Measurements from ENCODE around the gene NGB.

Gene NGB

DNA sequence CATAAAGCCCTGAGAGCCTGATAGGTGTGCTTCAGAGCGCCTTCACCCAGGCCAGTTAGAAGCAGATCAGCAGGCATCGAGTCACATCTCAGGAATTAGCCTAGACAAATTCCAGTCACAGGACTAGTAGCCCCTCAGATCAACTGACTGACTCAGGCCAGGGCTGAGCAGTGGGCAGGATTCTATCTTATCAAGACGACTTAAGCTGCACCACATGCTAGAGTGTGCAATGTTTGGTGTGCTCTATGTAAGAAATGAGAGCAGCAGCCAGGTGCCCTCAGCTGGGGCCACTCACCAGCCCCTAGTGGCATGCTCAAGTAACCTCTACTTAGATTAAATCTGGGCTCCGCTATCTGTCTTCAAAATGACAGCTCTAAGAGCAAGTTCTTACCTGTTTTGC lies 19.7 kb upstream of the NGB start:
- Histone ChIP-seq H3K9me3 (ENCODE audit: control insufficient read depth, insufficient read depth, low read length) (no peaks in the 10 kb centered on the region), H3K4me3 (ENCODE audit: low read length) (no peak overlapping the region), H3K9me2 (replicated peaks; ENCODE audit: control insufficient read depth, low read length) (no peaks in the 10 kb centered on the region), H3K79me2 (ENCODE audit: control insufficient read depth, low read length) (no peaks in the 10 kb centered on the region), H3K27ac (ENCODE audit: low read depth, low read length) (no peak overlapping the region), H4K20me1 (ENCODE audit: control insufficient read depth, insufficient read depth, low read depth, low read length) (no peaks in the 10 kb centered on the region), H3K36me3 (ENCODE audit: control insufficient read depth, low read length) (0 out of 2 replicates have a peak, but pooled peaks cover 3% of the 10 kb centered on the region), H3K4me1 (ENCODE audit: control insufficient read depth, low read length) (no peaks in the 10 kb centered on the region), H3K27me3 (ENCODE audit: control insufficient read depth, low read length) (no peaks in the 10 kb centered on the region), H3K4me2 (ENCODE audit: low read length) (no peak overlapping the region), H3F3A (ENCODE audit: control insufficient read depth, insufficient read depth) (no peaks in the 10 kb centered on the region)
- TF ChIP-seq EZH2phosphoT487 (IDR thresholded peaks at IDR 0.05; ENCODE audit: borderline replicate concordance, low read length) = no peak
- peak; percentile 22 for TF ChIP-seq CTCF (IDR thresholded peaks at IDR 0.05; ENCODE audit: low read depth, low read length, poor library complexity, severe bottlenecking)

- H3K79me2 ChIP-seq (ENCODE audit: control insufficient read depth, low read length) = no peaks in the 10 kb centered on the region
- H3K27ac ChIP-seq (ENCODE audit: low read depth, low read length) = no peak overlapping the region
- H3K4me2 ChIP-seq (ENCODE audit: low read length) = no peak overlapping the region
- no peaks in the 10 kb centered on the region for H3K9me2 ChIP-seq (replicated peaks; ENCODE audit: control insufficient read depth, low read length)
- H4K20me1 ChIP-seq (ENCODE audit: control insufficient read depth, insufficient read depth, low read depth, low read length) = no peaks in the 10 kb centered on the region
- TF ChIP-seq CTCF (IDR thresholded peaks at IDR 0.05; ENCODE audit: low read depth, low read length, poor library complexity, severe bottlenecking) (no peak), EZH2phosphoT487 (IDR thresholded peaks at IDR 0.05; ENCODE audit: borderline replicate concordance, low read length) (no peak)
- no peaks in the 10 kb centered on the region for H3K9me3 ChIP-seq (ENCODE audit: control insufficient read depth, insufficient read depth, low read length)
- no peak overlapping the region for H3K4me3 ChIP-seq (ENCODE audit: low read length)
- peaks cover 11% of the 10 kb centered on the region for H3K36me3 ChIP-seq (ENCODE audit: control insufficient read depth, low read length)
- no peaks in the 10 kb centered on the region for H3K27me3 ChIP-seq (ENCODE audit: control insufficient read depth, low read length)
- no peaks in the 10 kb centered on the region for H3K4me1 ChIP-seq (ENCODE audit: control insufficient read depth, low read length)
- no peaks in the 10 kb centered on the region for H3F3A ChIP-seq (ENCODE audit: control insufficient read depth, insufficient read depth)
Measured at GRCh38 chr14:77286576-77286975, 15.6 kb upstream of the NGB start.

- H3K4me3 ChIP-seq (ENCODE audit: low read length) = no peak overlapping the region
- no peaks in the 10 kb centered on the region for H3F3A ChIP-seq (ENCODE audit: control insufficient read depth, insufficient read depth)
- H3K4me1 ChIP-seq (ENCODE audit: control insufficient read depth, low read length) = no peaks in the 10 kb centered on the region
- peaks cover 8% of the 10 kb centered on the region for H3K36me3 ChIP-seq (ENCODE audit: control insufficient read depth, low read length)
- no peaks in the 10 kb centered on the region for H3K9me3 ChIP-seq (ENCODE audit: control insufficient read depth, insufficient read depth, low read length)
- H3K27ac ChIP-seq (ENCODE audit: low read depth, low read length) = no peak overlapping the region
- no peaks in the 10 kb centered on the region for H3K9me2 ChIP-seq (replicated peaks; ENCODE audit: control insufficient read depth, low read length)
- H4K20me1 ChIP-seq (ENCODE audit: control insufficient read depth, insufficient read depth, low read depth, low read length) = no peaks in the 10 kb centered on the region
- no peaks in the 10 kb centered on the region for H3K79me2 ChIP-seq (ENCODE audit: control insufficient read depth, low read length)
- no peaks in the 10 kb centered on the region for H3K27me3 ChIP-seq (ENCODE audit: control insufficient read depth, low read length)
- no peak for TF ChIP-seq EZH2phosphoT487 (IDR thresholded peaks at IDR 0.05; ENCODE audit: borderline replicate concordance, low read length)
- no peak for TF ChIP-seq CTCF (IDR thresholded peaks at IDR 0.05; ENCODE audit: low read depth, low read length, poor library complexity, severe bottlenecking)
- no peak overlapping the region for H3K4me2 ChIP-seq (ENCODE audit: low read length)
Measured at GRCh38 chr14:77284466-77284865, 13.5 kb upstream of the NGB start.

DNA sequence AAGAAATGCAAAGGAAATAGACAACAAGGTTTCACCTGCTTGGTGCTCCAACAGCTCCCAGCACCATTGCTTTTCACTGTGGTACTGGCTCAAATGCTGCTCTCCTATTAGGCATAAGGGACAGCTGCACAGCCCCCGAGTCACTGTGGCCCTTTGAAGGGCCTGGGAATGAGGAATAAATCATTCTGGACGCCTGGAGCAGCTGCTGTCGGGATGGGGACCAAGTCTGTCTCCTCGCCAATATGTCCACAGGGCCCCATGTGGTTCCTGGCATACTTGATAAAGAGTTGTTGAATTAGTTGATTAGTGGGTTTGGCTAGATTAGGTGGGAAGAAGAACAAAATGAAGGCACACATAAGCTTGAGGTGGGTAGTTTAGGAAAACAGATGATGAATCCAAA lies 13.1 kb upstream of the NGB start:
- H3F3A ChIP-seq (ENCODE audit: control insufficient read depth, insufficient read depth) = no peaks in the 10 kb centered on the region
- no peak overlapping the region for H3K4me2 ChIP-seq (ENCODE audit: low read length)
- no peaks in the 10 kb centered on the region for H3K79me2 ChIP-seq (ENCODE audit: control insufficient read depth, low read length)
- no peaks in the 10 kb centered on the region for H3K9me2 ChIP-seq (replicated peaks; ENCODE audit: control insufficient read depth, low read length)
- no peaks in the 10 kb centered on the region for H3K27me3 ChIP-seq (ENCODE audit: control insufficient read depth, low read length)
- TF ChIP-seq CTCF (IDR thresholded peaks at IDR 0.05; ENCODE audit: low read depth, low read length, poor library complexity, severe bottlenecking) = no peak
- no peak for TF ChIP-seq EZH2phosphoT487 (IDR thresholded peaks at IDR 0.05; ENCODE audit: borderline replicate concordance, low read length)
- no peak overlapping the region for H3K4me3 ChIP-seq (ENCODE audit: low read length)
- no peaks in the 10 kb centered on the region for H3K9me3 ChIP-seq (ENCODE audit: control insufficient read depth, insufficient read depth, low read length)
- H4K20me1 ChIP-seq (ENCODE audit: control insufficient read depth, insufficient read depth, low read depth, low read length) = no peaks in the 10 kb centered on the region
- peaks cover 8% of the 10 kb centered on the region for H3K36me3 ChIP-seq (ENCODE audit: control insufficient read depth, low read length)
- no peaks in the 10 kb centered on the region for H3K4me1 ChIP-seq (ENCODE audit: control insufficient read depth, low read length)
- no peak overlapping the region for H3K27ac ChIP-seq (ENCODE audit: low read depth, low read length)
